ENCODE results near the gene DMD. TPM values are rescaled to one million over a fixed set of nuclear protein-coding genes. Genes with fewer than 3 reads are reported as not detected.

DMD gene
- total RNA-seq, 1 donor from 2014 or later, result 143 TPM

- Histone ChIP-seq H3K4me1 (no peaks in the 10 kb centered on the region), H3K4me3 (no peak overlapping the region), H3K27ac (replicated peaks) (no peak overlapping the region), H3K36me3 (no peaks in the 10 kb centered on the region), H3K27me3 (ENCODE audit: low read depth) (no peaks in the 10 kb centered on the region), H3K9me3 (replicated peaks) (no peaks in the 10 kb centered on the region)
- no peak for TF ChIP-seq CTCF (IDR thresholded peaks at IDR 0.05; ENCODE audit: borderline replicate concordance)
- intact Hi-C loops (cut with micrococcal nuclease), result no loop called here
- no peak for DNase-seq
Observed at GRCh38 chrX:31294475-31294874, 1916.9 kb downstream of the DMD start.

- intact Hi-C loops (cut with micrococcal nuclease), result no loop called here
- no peak overlapping the region for H3K27ac ChIP-seq (replicated peaks)
- H3K27me3 ChIP-seq (ENCODE audit: low read depth), result no peaks in the 10 kb centered on the region
- no peaks in the 10 kb centered on the region for H3K4me1 ChIP-seq
- H3K36me3 ChIP-seq, result no peaks in the 10 kb centered on the region
- no peak for DNase-seq
- no peaks in the 10 kb centered on the region for H3K9me3 ChIP-seq (replicated peaks)
- TF ChIP-seq CTCF (IDR thresholded peaks at IDR 0.05; ENCODE audit: borderline replicate concordance), result no peak
- H3K4me3 ChIP-seq, result no peak overlapping the region
Observed at GRCh38 chrX:31293409-31293808, 1917.9 kb downstream of the DMD start.

- no peaks in the 10 kb centered on the region for H3K9me3 ChIP-seq (replicated peaks)
- H3K27ac ChIP-seq (replicated peaks), result no peak overlapping the region
- no peak overlapping the region for H3K4me3 ChIP-seq
- no peaks in the 10 kb centered on the region for H3K4me1 ChIP-seq
- no peaks in the 10 kb centered on the region for H3K27me3 ChIP-seq (ENCODE audit: low read depth)
- no peaks in the 10 kb centered on the region for H3K36me3 ChIP-seq
- no peak for TF ChIP-seq CTCF (IDR thresholded peaks at IDR 0.05; ENCODE audit: borderline replicate concordance)
- DNase-seq, result no peak
- intact Hi-C loops (cut with micrococcal nuclease), result no loop called here
Observed at GRCh38 chrX:31291131-31291530, 1920.2 kb downstream of the DMD start.

GRCh38 chrX:31287861-31288260 lies 1923.5 kb downstream of the DMD start:
- Histone ChIP-seq H3K36me3 (no peaks in the 10 kb centered on the region), H3K27me3 (ENCODE audit: low read depth) (no peaks in the 10 kb centered on the region), H3K9me3 (replicated peaks) (no peaks in the 10 kb centered on the region), H3K4me3 (no peak overlapping the region), H3K4me1 (no peaks in the 10 kb centered on the region), H3K27ac (replicated peaks) (no peak overlapping the region)
- intact Hi-C loops (cut with micrococcal nuclease), result no loop called here
- no peak for TF ChIP-seq CTCF (IDR thresholded peaks at IDR 0.05; ENCODE audit: borderline replicate concordance)
- DNase-seq, result no peak

GRCh38 chrX:31280580-31280979 lies 1930.8 kb downstream of the DMD start:
- Histone ChIP-seq H3K9me3 (replicated peaks) (no peaks in the 10 kb centered on the region), H3K4me3 (no peak overlapping the region), H3K27me3 (ENCODE audit: low read depth) (no peaks in the 10 kb centered on the region), H3K4me1 (no peaks in the 10 kb centered on the region), H3K27ac (replicated peaks) (no peak overlapping the region), H3K36me3 (no peaks in the 10 kb centered on the region)
- no peak for DNase-seq
- intact Hi-C loops (cut with micrococcal nuclease), result no loop called here
- TF ChIP-seq CTCF (IDR thresholded peaks at IDR 0.05; ENCODE audit: borderline replicate concordance), result no peak

GRCh38 chrX:31279359-31279758 lies 1932.0 kb downstream of the DMD start:
- Histone ChIP-seq H3K36me3 (no peaks in the 10 kb centered on the region), H3K27me3 (ENCODE audit: low read depth) (no peaks in the 10 kb centered on the region), H3K4me3 (no peak overlapping the region), H3K9me3 (replicated peaks) (no peaks in the 10 kb centered on the region), H3K27ac (replicated peaks) (no peak overlapping the region), H3K4me1 (no peaks in the 10 kb centered on the region)
- intact Hi-C loops (cut with micrococcal nuclease), result no loop called here
- TF ChIP-seq CTCF (IDR thresholded peaks at IDR 0.05; ENCODE audit: borderline replicate concordance), result peak; percentile 45
- DNase-seq, result no peak
